ENCODE results near the gene DUOXA1.

- TF ChIP-seq CTCF (tag by site-specific recombination; IDR thresholded peaks at IDR 0.05) (no peak), ZNF155 (tag by site-specific recombination; IDR thresholded peaks at IDR 0.05) (no peak), ZFP37 (tag by site-specific recombination; IDR thresholded peaks at IDR 0.05) (no peak), ZNF654 (tag by site-specific recombination; IDR thresholded peaks at IDR 0.05; ENCODE audit: low read depth) (no peak), ATF2 (tag by site-specific recombination; IDR thresholded peaks at IDR 0.05; ENCODE audit: low read depth) (no peak), HOXC10 (CRISPR knock-in tag; IDR thresholded peaks at IDR 0.05) (no peak), ZNF629 (tag by site-specific recombination; IDR thresholded peaks at IDR 0.05) (no peak), ZNF571 (tag by site-specific recombination; IDR thresholded peaks at IDR 0.05) (no peak), SETDB1 (IDR thresholded peaks at IDR 0.05; ENCODE audit: insufficient read length, low read length) (no peak), ZNF280D (tag by site-specific recombination; IDR thresholded peaks at IDR 0.05) (no peak), SALL2 (tag by site-specific recombination; IDR thresholded peaks at IDR 0.05; ENCODE audit: borderline replicate concordance) (no peak), ZNF707 (tag by site-specific recombination; IDR thresholded peaks at IDR 0.05) (no peak), ZBTB11 (tag by site-specific recombination; conservative IDR thresholded peaks at IDR 0.05; ENCODE audit: low read depth) (no peak)
Measured at GRCh38 chr15:45129651-45130129, at the start of gene DUOXA1, which contains the start of gene DUOX1.

Data from HEK293 (cell line).